Measurements from ENCODE around the gene GPX5. TPM values are rescaled to one million over a fixed set of nuclear protein-coding genes. Genes with fewer than 3 reads are reported as not detected.

The GPX5 gene, protein sequence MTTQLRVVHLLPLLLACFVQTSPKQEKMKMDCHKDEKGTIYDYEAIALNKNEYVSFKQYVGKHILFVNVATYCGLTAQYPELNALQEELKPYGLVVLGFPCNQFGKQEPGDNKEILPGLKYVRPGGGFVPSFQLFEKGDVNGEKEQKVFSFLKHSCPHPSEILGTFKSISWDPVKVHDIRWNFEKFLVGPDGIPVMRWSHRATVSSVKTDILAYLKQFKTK
- polyA plus RNA-seq, result not detected
- long read RNA-seq, donor 1, result 0 reads
- long read RNA-seq, donor 2, result 0 reads
- long read RNA-seq, donor 3, result 0 reads
- long read RNA-seq, donor 4, result 0 reads
- long read RNA-seq, donor 5, result 0 reads
- long read RNA-seq, donor 6, result 0 reads
- long read RNA-seq, donor 7, result 0 reads
- long read RNA-seq, donor 8, result 0 reads
- long read RNA-seq, donor 9, result 0 reads
- long read RNA-seq, donor 10, result 0 reads
- long read RNA-seq, donor 11, result 0 reads

DNA sequence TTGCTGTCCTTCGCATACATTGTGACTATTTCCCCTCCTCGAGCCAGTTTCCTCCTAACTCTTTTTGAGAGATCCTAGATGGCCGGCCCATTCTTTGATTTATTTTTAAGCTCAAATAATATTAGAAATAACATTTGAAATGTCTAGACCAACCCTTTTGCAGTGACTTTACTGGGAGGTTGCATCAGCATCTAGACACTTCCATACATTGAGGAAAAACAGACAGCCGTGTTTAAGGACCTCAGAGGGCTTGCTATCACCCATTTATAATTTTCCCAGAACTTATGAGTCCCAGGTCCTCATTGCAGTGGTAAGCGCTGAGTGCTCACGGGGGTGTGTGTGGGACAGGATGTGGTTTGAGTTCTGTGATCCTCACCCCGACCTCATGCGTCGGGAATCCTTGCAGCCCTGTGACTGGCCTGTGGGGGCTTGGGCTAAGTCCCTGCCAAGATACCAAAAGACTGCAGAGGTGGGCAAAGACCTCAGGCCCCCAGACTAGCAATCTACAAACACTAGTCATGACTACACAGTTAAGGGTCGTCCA lies at the start of gene GPX5:
GPX5 (plus strand) TSS at position 386 of the 544 bp plus-strand sequence; CDS start at position 519, 133 bp downstream.
- no peaks in the 10 kb centered on the region for H3K9me3 ChIP-seq (ENCODE audit: control insufficient read depth, low read depth, low read length)
- H3K4me3 ChIP-seq (ENCODE audit: low read length), result no peak within 1 kb of the TSS
- no peak for DNase-seq
- no peaks in the 10 kb centered on the region for H3K36me3 ChIP-seq (ENCODE audit: control insufficient read depth, insufficient read depth, low read length)
- 100% methylated on average over 1 of the region's 10 CpGs for WGBS (ENCODE audit: insufficient coverage, low lambda C conversion rate)
- H3K4me1 ChIP-seq (ENCODE audit: control insufficient read depth, insufficient read depth, low read length), result no peaks in the 10 kb centered on the region
- peaks cover 23% of the 10 kb centered on the region for H3K27me3 ChIP-seq (ENCODE audit: control insufficient read depth, insufficient read depth, low read length)
- no peak within 1 kb of the TSS for H3K27ac ChIP-seq (ENCODE audit: low read length)

DNA sequence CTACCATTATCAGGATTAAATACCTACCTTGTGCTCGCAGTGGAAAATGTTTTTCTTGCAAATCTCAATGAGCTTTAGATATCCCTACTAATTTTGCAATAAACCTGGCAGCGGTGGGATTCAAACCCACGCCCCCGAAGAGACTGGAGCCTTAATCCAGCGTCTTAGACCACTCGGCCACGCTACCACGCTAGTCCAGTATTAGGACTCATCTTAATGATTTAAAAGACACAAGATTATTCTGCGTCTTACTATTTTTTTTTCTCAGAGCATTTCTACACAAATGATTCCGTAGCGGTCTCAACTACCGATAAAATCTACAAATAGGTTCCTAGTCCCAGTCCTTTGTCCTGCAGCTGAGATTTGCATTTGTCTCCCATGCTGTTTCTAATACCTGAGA lies 47.2 kb upstream of the GPX5 start:
- Histone ChIP-seq H3K27ac (ENCODE audit: low read length) (no peak overlapping the region), H3K9me3 (ENCODE audit: control insufficient read depth, low read depth, low read length) (no peaks in the 10 kb centered on the region), H3K36me3 (ENCODE audit: control insufficient read depth, insufficient read depth, low read length) (no peaks in the 10 kb centered on the region), H3K27me3 (ENCODE audit: control insufficient read depth, insufficient read depth, low read length) (peaks cover 60% of the 10 kb centered on the region), H3K4me1 (ENCODE audit: control insufficient read depth, insufficient read depth, low read length) (no peaks in the 10 kb centered on the region), H3K4me3 (ENCODE audit: low read length) (no peak overlapping the region)
- 72% methylated on average over 11 of the region's 12 CpGs for WGBS (ENCODE audit: insufficient coverage, low lambda C conversion rate)
- DNase-seq, result no peak

DNA sequence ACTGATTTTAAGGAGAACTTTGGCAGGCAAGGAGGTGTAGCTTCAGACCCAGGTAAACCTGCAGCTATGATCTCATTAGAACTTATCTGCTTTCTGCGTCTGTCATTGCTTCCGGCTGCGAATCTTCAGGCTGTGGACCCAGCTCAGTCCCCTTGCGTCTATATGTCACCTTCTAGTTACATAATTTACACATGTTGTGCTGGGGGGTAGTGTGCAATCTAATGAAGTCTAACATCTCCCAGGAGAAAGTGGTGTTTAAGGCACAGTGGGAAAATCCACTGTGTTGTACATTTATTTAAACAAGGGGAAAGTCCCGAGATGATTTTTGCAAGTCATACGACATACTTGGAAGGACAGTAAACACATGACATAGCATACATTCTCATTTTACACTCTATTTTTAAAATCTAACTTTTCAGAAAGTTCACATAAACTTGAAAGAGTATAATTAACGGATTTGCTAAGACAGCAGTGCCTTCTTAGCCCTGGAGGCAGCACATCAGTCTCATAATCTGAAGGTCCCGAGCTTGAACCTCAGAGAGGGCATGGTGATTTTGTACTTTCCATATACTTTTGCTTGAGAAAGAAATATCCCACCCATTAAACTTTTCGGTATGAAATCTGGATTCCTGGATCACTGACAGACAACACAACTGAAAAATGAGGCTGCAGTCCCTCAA lies 45.3 kb upstream of the GPX5 start:
- Histone ChIP-seq H3K4me1 (ENCODE audit: control insufficient read depth, insufficient read depth, low read length) (no peaks in the 10 kb centered on the region), H3K36me3 (ENCODE audit: control insufficient read depth, insufficient read depth, low read length) (no peaks in the 10 kb centered on the region), H3K27ac (ENCODE audit: low read length) (no peak overlapping the region), H3K4me3 (ENCODE audit: low read length) (no peak overlapping the region), H3K9me3 (ENCODE audit: control insufficient read depth, low read depth, low read length) (no peaks in the 10 kb centered on the region), H3K27me3 (ENCODE audit: control insufficient read depth, insufficient read depth, low read length) (peaks cover 52% of the 10 kb centered on the region)
- 70% methylated on average over 2 of the region's 9 CpGs for WGBS (ENCODE audit: insufficient coverage, low lambda C conversion rate)
- no peak for DNase-seq

DNA sequence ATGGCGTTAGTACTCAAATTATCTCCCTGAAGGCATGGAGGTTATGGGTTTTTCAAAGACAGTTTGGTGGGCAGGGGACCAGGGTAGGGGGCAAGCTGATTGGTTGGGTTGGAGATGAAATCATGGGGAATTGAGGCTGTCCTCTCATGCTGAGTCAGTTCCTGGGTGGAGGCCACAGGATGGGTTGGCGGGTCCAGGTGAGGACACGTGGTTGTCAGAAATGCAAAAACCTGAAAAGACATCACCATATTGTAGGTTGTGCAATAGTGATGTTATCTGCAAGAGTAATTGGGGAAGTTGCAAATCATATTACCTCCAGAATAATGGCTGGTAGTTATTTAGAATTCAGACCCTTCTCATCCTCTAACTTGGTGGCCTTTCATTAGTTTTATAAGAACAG lies 40.2 kb upstream of the GPX5 start:
- no CpG with 5 or more reads among the region's 3 CpGs for WGBS (ENCODE audit: insufficient coverage, low lambda C conversion rate)
- no peak overlapping the region for H3K27ac ChIP-seq (ENCODE audit: low read length)
- DNase-seq, result no peak
- peaks cover 51% of the 10 kb centered on the region for H3K27me3 ChIP-seq (ENCODE audit: control insufficient read depth, insufficient read depth, low read length)
- H3K4me1 ChIP-seq (ENCODE audit: control insufficient read depth, insufficient read depth, low read length), result no peaks in the 10 kb centered on the region
- H3K9me3 ChIP-seq (ENCODE audit: control insufficient read depth, low read depth, low read length), result no peaks in the 10 kb centered on the region
- H3K4me3 ChIP-seq (ENCODE audit: low read length), result no peak overlapping the region
- H3K36me3 ChIP-seq (ENCODE audit: control insufficient read depth, insufficient read depth, low read length), result no peaks in the 10 kb centered on the region

DNA sequence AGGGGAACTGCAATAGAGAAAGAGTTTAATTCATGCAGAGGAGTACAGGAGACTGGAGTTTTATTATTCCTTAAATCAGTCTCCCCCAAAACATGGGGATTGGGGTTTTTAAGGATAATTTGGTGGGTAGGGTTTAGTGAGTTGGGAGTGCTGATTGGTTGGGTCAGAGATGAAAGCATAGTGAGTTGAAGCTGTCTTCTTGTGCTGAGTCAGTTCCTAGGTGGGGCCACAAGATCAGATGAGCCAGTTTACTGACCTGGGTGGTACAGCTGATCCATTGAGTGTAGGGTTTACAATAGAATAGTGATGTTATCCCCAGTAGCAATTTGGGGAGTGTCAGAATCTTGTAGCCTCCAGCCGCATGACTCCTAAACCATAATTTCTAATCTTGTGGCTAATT lies 39.1 kb upstream of the GPX5 start:
- DNase-seq, result no peak
- Histone ChIP-seq H3K4me3 (ENCODE audit: low read length) (no peak overlapping the region), H3K27ac (ENCODE audit: low read length) (no peak overlapping the region), H3K4me1 (ENCODE audit: control insufficient read depth, insufficient read depth, low read length) (no peaks in the 10 kb centered on the region), H3K36me3 (ENCODE audit: control insufficient read depth, insufficient read depth, low read length) (no peaks in the 10 kb centered on the region), H3K27me3 (ENCODE audit: control insufficient read depth, insufficient read depth, low read length) (peaks cover 50% of the 10 kb centered on the region), H3K9me3 (ENCODE audit: control insufficient read depth, low read depth, low read length) (no peaks in the 10 kb centered on the region)
- WGBS (ENCODE audit: insufficient coverage, low lambda C conversion rate), result 80% methylated on average over 1 of the region's 1 CpG

DNA sequence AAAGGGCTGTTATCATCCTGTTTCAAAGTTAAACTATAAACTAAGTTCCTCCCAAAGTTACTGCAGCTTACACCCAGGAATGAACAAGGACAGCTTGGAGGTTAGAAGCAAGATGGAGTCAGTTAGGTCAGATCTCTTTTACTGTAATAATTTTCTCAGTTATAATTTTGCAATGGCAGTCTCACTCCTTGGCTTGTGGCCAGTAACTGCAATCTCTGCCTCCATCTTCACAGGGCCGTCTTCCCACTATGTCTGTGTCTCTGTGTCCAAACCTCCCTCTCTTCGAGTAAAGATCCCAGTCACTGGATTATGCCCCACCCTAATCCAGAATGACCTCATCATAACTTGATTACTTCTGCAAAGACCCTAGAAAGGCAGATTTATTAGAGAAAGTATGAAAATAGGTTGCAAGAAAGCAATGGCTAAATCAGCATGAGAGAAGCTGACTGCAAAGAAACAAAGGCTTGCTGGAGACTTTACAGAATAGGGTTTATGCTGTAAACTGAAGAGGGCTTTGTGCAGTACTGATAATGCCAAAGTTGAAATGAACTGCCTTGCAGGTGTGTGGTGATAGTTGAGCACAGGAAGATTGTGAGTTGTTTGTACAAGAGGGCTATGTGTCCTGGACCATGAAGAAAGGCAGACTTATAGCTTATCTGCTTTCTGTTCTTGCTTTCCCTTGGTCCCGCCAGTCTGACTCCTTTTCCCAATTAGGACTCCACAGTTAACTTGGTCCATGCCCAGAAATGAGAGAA lies 38.5 kb upstream of the GPX5 start:
- H3K27ac ChIP-seq (ENCODE audit: low read length), result no peak overlapping the region
- no peaks in the 10 kb centered on the region for H3K4me1 ChIP-seq (ENCODE audit: control insufficient read depth, insufficient read depth, low read length)
- no peak overlapping the region for H3K4me3 ChIP-seq (ENCODE audit: low read length)
- WGBS (ENCODE audit: insufficient coverage, low lambda C conversion rate), result no CpG with 5 or more reads among the region's 3 CpGs
- no peaks in the 10 kb centered on the region for H3K9me3 ChIP-seq (ENCODE audit: control insufficient read depth, low read depth, low read length)
- no peak for DNase-seq
- H3K36me3 ChIP-seq (ENCODE audit: control insufficient read depth, insufficient read depth, low read length), result no peaks in the 10 kb centered on the region
- peaks cover 51% of the 10 kb centered on the region for H3K27me3 ChIP-seq (ENCODE audit: control insufficient read depth, insufficient read depth, low read length)

DNA sequence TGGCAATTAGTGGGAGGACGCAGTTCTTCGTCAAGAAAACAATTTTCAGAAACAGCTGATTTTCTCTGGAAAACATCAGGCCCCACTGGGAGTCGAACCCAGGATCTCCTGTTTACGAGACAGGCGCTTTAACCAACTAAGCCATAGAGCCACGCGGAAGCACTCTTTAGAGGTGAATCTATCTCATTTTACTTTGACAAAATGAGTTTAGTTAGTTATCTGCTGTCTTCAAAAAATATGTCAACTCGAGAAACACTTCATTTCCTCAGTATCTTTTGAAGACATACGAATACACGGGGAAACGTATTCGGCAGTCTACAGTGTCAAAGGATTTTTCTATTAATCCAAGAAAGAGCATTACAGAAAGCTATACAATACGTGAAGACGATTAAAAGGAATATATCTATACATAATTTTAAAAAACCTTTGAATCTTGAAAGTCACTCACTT lies 36.7 kb upstream of the GPX5 start:
- Histone ChIP-seq H3K4me3 (ENCODE audit: low read length) (peak overlapping the region; percentile 54), H3K9me3 (ENCODE audit: control insufficient read depth, low read depth, low read length) (no peaks in the 10 kb centered on the region), H3K27me3 (ENCODE audit: control insufficient read depth, insufficient read depth, low read length) (peaks cover 50% of the 10 kb centered on the region), H3K4me1 (ENCODE audit: control insufficient read depth, insufficient read depth, low read length) (no peaks in the 10 kb centered on the region), H3K27ac (ENCODE audit: low read length) (no peak overlapping the region), H3K36me3 (ENCODE audit: control insufficient read depth, insufficient read depth, low read length) (no peaks in the 10 kb centered on the region)
- WGBS (ENCODE audit: insufficient coverage, low lambda C conversion rate), result 28% methylated on average over 6 of the region's 14 CpGs
- DNase-seq, result peak in 1 of 2 donors; percentile 23

DNA sequence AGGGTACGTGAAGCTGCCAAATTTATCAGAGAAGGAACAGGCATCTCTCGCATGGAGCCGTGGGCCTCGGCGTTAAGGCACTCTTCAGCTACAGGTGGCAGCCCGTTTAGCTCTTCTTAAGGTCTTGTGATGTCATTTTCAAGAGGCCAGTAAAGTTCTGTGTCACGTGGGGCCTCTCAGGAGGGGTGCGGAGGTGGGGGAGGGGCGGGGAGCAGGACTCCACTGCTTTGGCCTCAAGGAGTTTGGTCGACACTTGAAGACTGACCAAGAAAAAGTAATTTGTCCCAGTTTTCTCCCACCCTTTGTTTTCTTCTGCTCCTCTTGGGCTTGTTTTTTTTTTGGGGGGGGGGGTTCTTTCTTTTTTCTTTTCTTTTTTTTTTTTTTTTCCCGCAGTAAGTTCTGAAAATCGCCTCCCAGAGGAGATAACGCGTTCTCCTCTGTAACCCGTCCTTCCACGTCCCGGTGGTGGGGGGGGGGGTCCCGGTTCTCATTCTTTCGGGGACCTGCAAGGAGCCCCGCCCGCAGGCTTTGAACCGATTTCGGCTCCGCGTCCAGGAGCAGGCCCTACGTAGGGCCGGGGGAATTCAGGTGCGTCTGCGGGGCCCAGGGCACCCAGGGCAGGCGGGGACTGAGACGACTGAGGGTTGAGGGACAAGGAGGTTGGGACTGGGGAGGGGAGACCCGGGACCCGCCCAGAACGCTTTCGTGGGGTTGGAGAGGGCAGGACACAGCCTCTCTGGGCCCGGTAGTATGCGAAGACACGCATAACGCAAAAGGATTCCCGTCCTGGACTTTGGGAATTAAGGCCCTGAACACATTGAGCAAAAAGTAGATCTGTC lies 36.1 kb upstream of the GPX5 start:
- Histone ChIP-seq H3K4me3 (ENCODE audit: low read length) (peak overlapping the region; percentile 54), H3K9me3 (ENCODE audit: control insufficient read depth, low read depth, low read length) (no peaks in the 10 kb centered on the region), H3K36me3 (ENCODE audit: control insufficient read depth, insufficient read depth, low read length) (no peaks in the 10 kb centered on the region), H3K27ac (ENCODE audit: low read length) (peak overlapping the region; percentile 39), H3K27me3 (ENCODE audit: control insufficient read depth, insufficient read depth, low read length) (peaks cover 50% of the 10 kb centered on the region), H3K4me1 (ENCODE audit: control insufficient read depth, insufficient read depth, low read length) (no peaks in the 10 kb centered on the region)
- no CpG with 5 or more reads among the region's 40 CpGs for WGBS (ENCODE audit: insufficient coverage, low lambda C conversion rate)
- DNase-seq, result peak; percentile 37 to 54

DNA sequence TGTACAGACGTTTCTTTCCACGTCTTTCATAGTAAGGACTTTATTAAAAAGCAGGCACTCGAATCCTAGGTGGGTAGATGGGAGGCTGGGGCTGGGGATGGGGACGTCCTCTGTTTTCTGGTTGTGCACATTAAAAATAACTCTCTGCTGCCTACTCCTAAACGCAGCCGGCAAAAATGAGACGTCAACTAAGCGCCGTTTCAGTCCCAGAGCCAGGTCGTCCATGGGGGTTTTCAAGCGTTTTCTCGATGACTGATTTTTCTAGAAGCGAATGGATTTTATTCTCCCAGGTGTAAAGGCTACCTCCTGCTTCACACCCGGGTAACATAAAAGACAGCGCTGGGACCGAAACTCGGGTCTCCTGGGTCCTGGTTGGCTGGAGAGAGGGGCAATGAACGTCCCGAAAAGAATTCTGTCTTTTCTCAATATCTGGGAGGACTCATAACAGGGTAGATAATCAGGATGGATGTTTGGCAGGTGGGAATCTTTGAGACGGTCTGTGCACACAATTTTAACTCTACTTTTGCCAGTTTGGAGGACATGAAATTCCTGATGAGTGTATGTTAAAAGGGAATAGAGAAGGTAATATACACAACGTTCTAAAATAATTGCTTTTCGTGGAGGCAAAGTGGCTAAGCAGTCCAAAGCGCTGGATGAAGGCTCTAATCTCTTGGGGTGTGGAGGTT lies 35.3 kb upstream of the GPX5 start:
- 100% methylated on average over 1 of the region's 23 CpGs for WGBS (ENCODE audit: insufficient coverage, low lambda C conversion rate)
- H3K27me3 ChIP-seq (ENCODE audit: control insufficient read depth, insufficient read depth, low read length), result peaks cover 44% of the 10 kb centered on the region

More for the DNA sequence above, 35.3 kb upstream of the GPX5 start:
- Histone ChIP-seq H3K4me3 (ENCODE audit: low read length) (peak overlapping the region; percentile 54), H3K27ac (ENCODE audit: low read length) (peak overlapping the region; percentile 39), H3K36me3 (ENCODE audit: control insufficient read depth, insufficient read depth, low read length) (no peaks in the 10 kb centered on the region), H3K9me3 (ENCODE audit: control insufficient read depth, low read depth, low read length) (no peaks in the 10 kb centered on the region), H3K4me1 (ENCODE audit: control insufficient read depth, insufficient read depth, low read length) (no peaks in the 10 kb centered on the region)
- DNase-seq, result no peak
